Measurements from ENCODE around the gene GARNL3.

The GARNL3 gene

GRCh38 chr9:127316586-127317323 is 52.2 kb downstream of the GARNL3 start:
- no peak for DNase-seq

- no peak for DNase-seq
Measured at GRCh38 chr9:127318651-127319167, 54.1 kb downstream of the GARNL3 start.

GRCh38 chr9:127319366-127320114 is 55.0 kb downstream of the GARNL3 start:
- no peak for DNase-seq

- no peak for DNase-seq
Measured at GRCh38 chr9:127320115-127320378, 55.5 kb downstream of the GARNL3 start.

GRCh38 chr9:127323393-127323792 is 58.8 kb downstream of the GARNL3 start:
- DNase-seq: no peak

- no peak for DNase-seq
Measured at GRCh38 chr9:127330501-127330900, 65.9 kb downstream of the GARNL3 start.

GRCh38 chr9:127333221-127334064 is 68.9 kb downstream of the GARNL3 start:
- DNase-seq: no peak

GRCh38 chr9:127334725-127335124 is 70.2 kb downstream of the GARNL3 start:
- no peak for DNase-seq

- no peak for DNase-seq
Measured at GRCh38 chr9:127336086-127336485, 71.5 kb downstream of the GARNL3 start.

GRCh38 chr9:127336506-127337352 is 72.2 kb downstream of the GARNL3 start:
- no peak for DNase-seq

- DNase-seq: no peak
Measured at GRCh38 chr9:127340721-127341120, 76.1 kb downstream of the GARNL3 start.

GRCh38 chr9:127341152-127341551 is 76.6 kb downstream of the GARNL3 start:
- no peak for DNase-seq

GRCh38 chr9:127344368-127345000 is 79.9 kb downstream of the GARNL3 start:
- no peak for DNase-seq

GRCh38 chr9:127345566-127345965 is 81.0 kb downstream of the GARNL3 start:
- DNase-seq: no peak

GRCh38 chr9:127346584-127346983 is 82.0 kb downstream of the GARNL3 start:
- DNase-seq: no peak

GRCh38 chr9:127347831-127348776 is 83.5 kb downstream of the GARNL3 start:
- DNase-seq: no peak

- no peak for DNase-seq
Measured at GRCh38 chr9:127349483-127350113, 85.0 kb downstream of the GARNL3 start.

- no peak for DNase-seq
Measured at GRCh38 chr9:127351182-127352166, 86.9 kb downstream of the GARNL3 start.

- DNase-seq: no peak
Measured at GRCh38 chr9:127353882-127354281, 89.3 kb downstream of the GARNL3 start.

Data from activated effector memory CD4-positive, alpha-beta T cell treated with Interleukin-2 at 50 U/mL for 16 hours (primary cell).